Measurements from ENCODE around the gene APOH.

GRCh38 chr17:66227212-66228045, 1.8 kb downstream of the APOH start:
- TF ChIP-seq CTCF (conservative IDR thresholded peaks at IDR 0.05) = no peak
- no peak for TF ChIP-seq ZFX (IDR thresholded peaks at IDR 0.05)

Measured in C4-2B (cell line).